CD4-positive, alpha-beta T cell (primary cell): ENCODE results near the gene SULT1C3. TPM values are rescaled to one million over a fixed set of nuclear protein-coding genes. Genes with fewer than 3 reads are reported as not detected.
"Not testable (repeated sequence)": the region's sequence is repeated elsewhere in the genome, so short reads cannot be mapped to it uniquely, and the experiment has no call there.

Experiments
- ATAC-seq: fragments of 200-7000 bp; cut with Tn5 transposase; one replicate; pipeline ENCODE4 v1.10.0; 2022; ENCODE audit warnings: mild to moderate bottlenecking; ENCODE audit not compliant: poor library complexity
- CTCF ChIA-PET: fragments of 350-600 bp; sonication (Branson Sonifier 250); formaldehyde crosslinking; loops from one replicate; lab custom pipeline; 2021; ENCODE audit warnings: antibody characterized with exemption, inconsistent platforms; lab: Charles Lee
- POLR2A ChIA-PET: fragments of 350-600 bp; sonication (Branson Sonifier 250); formaldehyde crosslinking; loops from one replicate; lab custom pipeline; 2021; ENCODE audit warnings: antibody characterized with exemption, inconsistent platforms; lab: Charles Lee
- DNase-seq, 14 experiments: peaks; one replicate each; pipeline ENCODE4 v3.0.0-alpha.2; 2013 to 2020; ENCODE audit warnings: mixed read lengths in 2 of 14
- H3K27ac ChIP-seq, 2 donors: one replicate each; pipeline versions ENCODE4 v1.5.1 to v1.7.0; 2013; ENCODE audit warnings: low read length in 2 of 2, low read depth in 1 of 2, mild to moderate bottlenecking in 1 of 2
- H3K27me3 ChIP-seq, 2 experiments: 1 replicate in 1 of 2; 2 replicates in 1 of 2; pipeline versions ENCODE4 v1.6.1 to v1.7.0; 2013; ENCODE audit warnings: low read length in 2 of 2, control low read depth in 1 of 2, mild to moderate bottlenecking in 1 of 2, moderate library complexity in 1 of 2; ENCODE audit not compliant: insufficient read depth in 2 of 2, control insufficient read depth in 1 of 2
- H3K36me3 ChIP-seq: one replicate; pipeline ENCODE4 v1.6.1; 2013; ENCODE audit warnings: low read length, control low read depth; ENCODE audit not compliant: insufficient read depth
- H3K4me1 ChIP-seq: one replicate; pipeline ENCODE4 v1.6.1; 2013; ENCODE audit warnings: low read length, control low read depth; ENCODE audit not compliant: insufficient read depth
- H3K4me3 ChIP-seq: one replicate; pipeline ENCODE4 v1.5.1; 2013; ENCODE audit warnings: mild to moderate bottlenecking, low read length, moderate library complexity
- H3K9me3 ChIP-seq, 2 experiments: 1 replicate in 1 of 2; 2 replicates in 1 of 2; pipeline versions ENCODE4 v1.6.1 to v1.7.0; 2013; ENCODE audit warnings: low read length in 2 of 2, mild to moderate bottlenecking in 2 of 2, control low read depth in 1 of 2, moderate library complexity in 1 of 2; ENCODE audit not compliant: control insufficient read depth in 1 of 2, insufficient read depth in 1 of 2
- H3K27ac Mint-ChIP-seq: one replicate; pipeline ENCODE4 v1.8.0; 2020; ENCODE audit warnings: mixed read lengths
- H3K27me3 Mint-ChIP-seq: one replicate; pipeline ENCODE4 v1.8.0; 2021; ENCODE audit warnings: mixed read lengths
- H3K36me3 Mint-ChIP-seq: one replicate; pipeline ENCODE4 v1.8.0; 2021; ENCODE audit warnings: low read depth, mixed read lengths
- H3K4me1 Mint-ChIP-seq: one replicate; pipeline ENCODE4 v1.8.0; 2021; ENCODE audit warnings: low read depth, mixed read lengths
- H3K4me3 Mint-ChIP-seq: one replicate; pipeline ENCODE4 v1.8.0; 2020; ENCODE audit warnings: mild to moderate bottlenecking, mixed read lengths
- H3K9me3 Mint-ChIP-seq: one replicate; pipeline ENCODE4 v1.8.0; 2020; ENCODE audit warnings: mixed read lengths
- intact Hi-C, 2 experiments: fragments of 100-400 bp; cut with DNase I in 1 of 2; cut with micrococcal nuclease in 1 of 2; formaldehyde crosslinking; loops; one replicate each; pipeline versions ENCODE4 v1.15.1 to v1.9.0; 2023 to 2025; cut with DNase I, micrococcal nuclease
- total RNA-seq, 174 experiments: library from RNA in 2 of 174; stranded (reverse) in 2 of 174; gene quantifications; one replicate each; pipeline ENCODE4 v1.2.3 and lab custom pipeline; 2021 to 2026
- TF ChIP-seq, protein P1 (sequence below): fragments of 200-600 bp; IDR thresholded peaks from one replicate; pipeline ENCODE4 v1.8.0; 2022; ENCODE audit warnings: antibody characterized with exemption, mild to moderate bottlenecking

SULT1C3 gene
- total RNA-seq, 2 experiments from 2014 or later: not detected

DNA sequence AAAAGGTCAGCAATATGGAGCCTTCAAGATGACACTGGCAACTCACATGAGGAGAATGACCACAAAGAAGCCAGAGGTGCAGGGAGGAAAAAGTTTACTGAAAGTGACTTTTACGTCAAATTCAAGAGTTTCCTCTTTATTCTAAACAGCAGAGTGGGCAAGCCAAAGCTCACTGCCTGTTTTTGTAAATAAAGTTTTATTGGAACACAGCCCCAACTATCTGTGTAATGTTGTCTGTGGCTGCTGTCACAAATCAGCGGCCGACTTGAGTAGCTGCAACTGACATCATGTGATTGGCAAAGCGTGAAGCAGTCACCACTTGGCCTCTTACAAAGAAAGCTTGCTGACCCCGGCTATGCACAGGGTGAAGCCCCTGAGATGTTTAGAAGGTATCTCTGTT lies 39.7 kb downstream of the SULT1C3 start:
- ATAC-seq (no peak), DNase-seq (no peak)
- no peaks in the 10 kb centered on the region for H3K9me3 ChIP-seq
- peaks cover 3% of the 10 kb centered on the region for H3K9me3 Mint-ChIP-seq
- H3K4me3 Mint-ChIP-seq: no peak overlapping the region
- ChIA-PET POLR2A (no interaction called here), CTCF (no interaction called here)
- H3K4me3 ChIP-seq: no peak overlapping the region
- no peaks in the 10 kb centered on the region for H3K36me3 Mint-ChIP-seq
- no peaks in the 10 kb centered on the region for H3K4me1 Mint-ChIP-seq
- H3K27ac ChIP-seq: no peak overlapping the region
- no peaks in the 10 kb centered on the region for H3K36me3 ChIP-seq
- intact Hi-C loops: no loop called here
- peaks cover 0 to 3% of the 10 kb centered on the region in 2 experiments for H3K27me3 ChIP-seq
- no peak overlapping the region for H3K27ac Mint-ChIP-seq
- TF ChIP-seq, protein P1, sequence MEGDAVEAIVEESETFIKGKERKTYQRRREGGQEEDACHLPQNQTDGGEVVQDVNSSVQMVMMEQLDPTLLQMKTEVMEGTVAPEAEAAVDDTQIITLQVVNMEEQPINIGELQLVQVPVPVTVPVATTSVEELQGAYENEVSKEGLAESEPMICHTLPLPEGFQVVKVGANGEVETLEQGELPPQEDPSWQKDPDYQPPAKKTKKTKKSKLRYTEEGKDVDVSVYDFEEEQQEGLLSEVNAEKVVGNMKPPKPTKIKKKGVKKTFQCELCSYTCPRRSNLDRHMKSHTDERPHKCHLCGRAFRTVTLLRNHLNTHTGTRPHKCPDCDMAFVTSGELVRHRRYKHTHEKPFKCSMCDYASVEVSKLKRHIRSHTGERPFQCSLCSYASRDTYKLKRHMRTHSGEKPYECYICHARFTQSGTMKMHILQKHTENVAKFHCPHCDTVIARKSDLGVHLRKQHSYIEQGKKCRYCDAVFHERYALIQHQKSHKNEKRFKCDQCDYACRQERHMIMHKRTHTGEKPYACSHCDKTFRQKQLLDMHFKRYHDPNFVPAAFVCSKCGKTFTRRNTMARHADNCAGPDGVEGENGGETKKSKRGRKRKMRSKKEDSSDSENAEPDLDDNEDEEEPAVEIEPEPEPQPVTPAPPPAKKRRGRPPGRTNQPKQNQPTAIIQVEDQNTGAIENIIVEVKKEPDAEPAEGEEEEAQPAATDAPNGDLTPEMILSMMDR: no peak
- H3K4me1 ChIP-seq: no peaks in the 10 kb centered on the region
- peaks cover 19% of the 10 kb centered on the region for H3K27me3 Mint-ChIP-seq

DNA sequence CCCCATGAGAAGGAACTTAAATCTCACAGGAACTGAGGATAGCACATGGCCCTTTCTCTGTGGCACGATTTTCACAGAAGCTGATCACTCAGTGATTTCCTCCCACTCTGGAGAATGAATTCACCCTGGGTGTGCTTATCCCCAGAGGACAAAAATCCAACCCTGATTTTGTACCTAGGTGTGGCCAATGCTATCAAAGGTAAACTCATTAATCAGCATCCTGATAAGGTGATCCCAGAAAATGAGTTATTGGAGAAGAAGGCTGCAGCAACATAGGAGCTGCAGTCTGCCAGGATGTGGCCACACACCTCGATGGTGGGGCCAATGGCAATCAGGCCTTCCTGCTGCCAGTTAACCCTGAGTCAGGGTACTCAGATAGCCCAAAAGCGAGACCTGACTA lies 40.7 kb downstream of the SULT1C3 start:
- no peak overlapping the region for H3K4me3 Mint-ChIP-seq
- no peaks in the 10 kb centered on the region for H3K4me1 Mint-ChIP-seq
- H3K27ac Mint-ChIP-seq: no peak overlapping the region
- DNase-seq: no peak
- TF ChIP-seq, protein P1: no peak
- H3K27ac ChIP-seq: no peak overlapping the region
- H3K9me3 ChIP-seq: no peaks in the 10 kb centered on the region
- peaks cover 19% of the 10 kb centered on the region for H3K27me3 Mint-ChIP-seq
- H3K9me3 Mint-ChIP-seq: peaks cover 3% of the 10 kb centered on the region
- ChIA-PET CTCF (no interaction called here), POLR2A (no interaction called here)
- peaks cover 0 to 3% of the 10 kb centered on the region in 2 experiments for H3K27me3 ChIP-seq
- intact Hi-C loops: no loop called here
- no peak overlapping the region for H3K4me3 ChIP-seq
- H3K36me3 Mint-ChIP-seq: no peaks in the 10 kb centered on the region
- no peaks in the 10 kb centered on the region for H3K36me3 ChIP-seq
- no peak for ATAC-seq
- H3K4me1 ChIP-seq: no peaks in the 10 kb centered on the region

DNA sequence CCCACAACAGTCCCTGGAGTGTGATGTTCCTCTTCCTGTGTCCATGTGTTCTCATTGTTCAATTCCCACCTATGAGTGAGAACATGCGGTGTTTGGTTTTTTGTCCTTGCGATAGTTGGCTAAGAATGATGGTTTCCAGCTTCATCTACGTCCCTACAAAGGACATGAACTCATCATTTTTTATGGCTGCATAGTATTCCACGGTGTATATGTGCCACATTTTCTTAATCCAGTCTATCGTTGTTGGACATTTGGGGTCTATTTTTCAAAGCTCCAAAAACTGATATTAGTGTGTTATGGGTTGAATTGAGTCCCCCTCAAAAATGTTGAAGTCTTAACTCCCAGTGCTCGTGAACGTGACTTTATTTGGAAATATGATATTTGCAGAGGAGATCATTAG lies 44.8 kb downstream of the SULT1C3 start:
- CTCF ChIA-PET, H3K9me3 ChIP-seq, H3K4me3 Mint-ChIP-seq, intact Hi-C loops, H3K36me3 Mint-ChIP-seq, H3K27ac ChIP-seq, H3K36me3 ChIP-seq, H3K4me1 Mint-ChIP-seq, H3K4me1 ChIP-seq, POLR2A ChIA-PET, DNase-seq, H3K27me3 Mint-ChIP-seq, H3K9me3 Mint-ChIP-seq, ATAC-seq, H3K27me3 ChIP-seq, H3K4me3 ChIP-seq, H3K27ac Mint-ChIP-seq: not testable (repeated sequence)

DNA sequence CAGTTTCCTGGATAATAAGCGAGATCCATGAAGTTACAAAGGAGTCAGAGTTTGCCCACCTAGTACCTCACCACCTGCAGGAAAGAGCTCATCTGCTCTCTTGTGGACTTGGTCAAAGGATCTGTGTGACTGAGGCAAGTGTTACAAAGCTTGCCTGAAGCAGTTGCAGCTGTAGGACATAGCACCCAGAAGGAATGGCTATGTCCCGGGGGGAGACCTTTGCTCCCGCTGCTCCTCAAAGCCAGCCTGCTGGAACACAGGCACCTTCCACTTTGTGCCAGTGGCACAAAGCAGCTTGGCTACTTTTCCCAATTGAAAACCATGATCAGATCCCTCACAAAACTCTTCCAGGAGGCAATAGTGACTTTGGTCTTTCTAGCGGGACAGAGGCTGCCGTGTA lies 45.8 kb downstream of the SULT1C3 start:
- no peaks in the 10 kb centered on the region for H3K27me3 ChIP-seq
- TF ChIP-seq, protein P1: no peak
- Mint-ChIP-seq H3K36me3 (no peaks in the 10 kb centered on the region), H3K4me1 (no peaks in the 10 kb centered on the region), H3K4me3 (no peak overlapping the region), H3K27ac (no peak overlapping the region), H3K27me3 (peaks cover 8% of the 10 kb centered on the region), H3K9me3 (peaks cover 3% of the 10 kb centered on the region)
- DNase-seq (no peak), ATAC-seq (no peak)
- H3K4me3 ChIP-seq: no peak overlapping the region
- no peaks in the 10 kb centered on the region for H3K4me1 ChIP-seq
- CTCF ChIA-PET: no interaction called here
- intact Hi-C loops: no loop called here
- POLR2A ChIA-PET: no interaction called here
- H3K36me3 ChIP-seq: no peaks in the 10 kb centered on the region
- H3K27ac ChIP-seq: no peak overlapping the region
- peaks cover 0 to 5% of the 10 kb centered on the region in 2 experiments for H3K9me3 ChIP-seq
